DND-41 (cell line): Measurements from ENCODE around the gene ABAT.
A peak's percentile ranks its signal among the peaks of the same experiment; 100 is the strongest.

Experiments used
- ATAC-seq: fragments of 200-7000 bp; cut with Tn5 transposase; 3 replicates; pipeline ENCODE4 v1.9.1; 2021; ENCODE audit warnings: low read depth; ENCODE audit not compliant: insufficient read depth
- DNase-seq: peaks from one replicate; pipeline ENCODE4 v3.0.0-alpha.2; 2020
- H2AFZ ChIP-seq: 2 replicates; pipeline ENCODE4 v1.6.0; 2012; ENCODE audit warnings: low read depth, low read length
- H3K27ac ChIP-seq: 2 replicates; pipeline ENCODE4 v1.5.1; 2012; ENCODE audit warnings: low read length, inconsistent platforms
- H3K27me3 ChIP-seq: fragments of 200-600 bp; sonication (generic); 2 replicates; pipeline ENCODE4 v1.6.0; 2012; ENCODE audit warnings: low read length, mild to moderate bottlenecking, inconsistent platforms; ENCODE audit not compliant: insufficient read depth, poor library complexity
- H3K36me3 ChIP-seq: 2 replicates; pipeline ENCODE4 v1.5.1; 2012; ENCODE audit warnings: low read length, inconsistent platforms; ENCODE audit not compliant: insufficient read depth
- H3K4me1 ChIP-seq: 2 replicates; pipeline ENCODE4 v1.5.1; 2012; ENCODE audit warnings: mild to moderate bottlenecking, low read length; ENCODE audit not compliant: insufficient read depth
- H3K4me2 ChIP-seq: 2 replicates; pipeline ENCODE4 v1.6.0; 2012; ENCODE audit warnings: mild to moderate bottlenecking, moderate library complexity, low read length, inconsistent platforms; ENCODE audit not compliant: insufficient read depth
- H3K4me3 ChIP-seq, 2 experiments: fragments of 200-600 bp in 1 of 2; shearing (Covaris generic) in 1 of 2; 2 replicates each; pipeline ENCODE4 v1.5.1; 2012 to 2016; ENCODE audit warnings: inconsistent platforms in 2 of 2, low read length in 2 of 2, mild to moderate bottlenecking in 2 of 2, low read depth in 1 of 2, moderate library complexity in 1 of 2
- H3K79me2 ChIP-seq: 2 replicates; pipeline ENCODE4 v1.6.0; 2012; ENCODE audit warnings: low read length, inconsistent platforms; ENCODE audit not compliant: insufficient read depth
- H3K9ac ChIP-seq: 2 replicates; pipeline ENCODE4 v1.6.0; 2012; ENCODE audit warnings: low read depth, mild to moderate bottlenecking, inconsistent platforms, low read length, moderate library complexity
- H3K9me3 ChIP-seq: 2 replicates; pipeline ENCODE4 v1.5.1; 2012; ENCODE audit warnings: low read length, moderate library complexity, mild to moderate bottlenecking, inconsistent platforms; ENCODE audit not compliant: insufficient read depth, severe bottlenecking
- H4K20me1 ChIP-seq: 2 replicates; pipeline ENCODE4 v1.6.0; 2012; ENCODE audit warnings: low read length; ENCODE audit not compliant: insufficient read depth
- EZH2 ChIP-seq: IDR thresholded peaks from 3 replicates; pipeline ENCODE4 v1.6.1; 2012; ENCODE audit warnings: borderline replicate concordance, low read depth, mild to moderate bottlenecking, moderate library complexity, low read length, inconsistent platforms; ENCODE audit not compliant: severe bottlenecking
- TF ChIP-seq, protein P1 (sequence below): IDR thresholded peaks from 2 replicates; pipeline ENCODE4 v1.5.1; 2012; ENCODE audit warnings: borderline replicate concordance, low read length, moderate library complexity, mild to moderate bottlenecking; ENCODE audit not compliant: poor library complexity, severe bottlenecking; ENCODE audit errors: extremely low read depth

Gene ABAT

GRCh38 chr16:8675183-8676159 lies 1.1 kb downstream of the ABAT start:
- H3K36me3 ChIP-seq: no peaks in the 10 kb centered on the region
- peak overlapping the region; percentile 49 to 69 for H3K4me3 ChIP-seq
- peak overlapping the region; percentile 62 for H3K9ac ChIP-seq
- DNase-seq (peak; percentile 56), ATAC-seq (peak; percentile 57; the same call in 2 of the 3 replicates)
- no peaks in the 10 kb centered on the region for H3K9me3 ChIP-seq
- H3K27ac ChIP-seq: peak overlapping the region; percentile 56
- H4K20me1 ChIP-seq: peaks cover 6% of the 10 kb centered on the region
- TF ChIP-seq EZH2: no peak
- TF ChIP-seq, protein P1, sequence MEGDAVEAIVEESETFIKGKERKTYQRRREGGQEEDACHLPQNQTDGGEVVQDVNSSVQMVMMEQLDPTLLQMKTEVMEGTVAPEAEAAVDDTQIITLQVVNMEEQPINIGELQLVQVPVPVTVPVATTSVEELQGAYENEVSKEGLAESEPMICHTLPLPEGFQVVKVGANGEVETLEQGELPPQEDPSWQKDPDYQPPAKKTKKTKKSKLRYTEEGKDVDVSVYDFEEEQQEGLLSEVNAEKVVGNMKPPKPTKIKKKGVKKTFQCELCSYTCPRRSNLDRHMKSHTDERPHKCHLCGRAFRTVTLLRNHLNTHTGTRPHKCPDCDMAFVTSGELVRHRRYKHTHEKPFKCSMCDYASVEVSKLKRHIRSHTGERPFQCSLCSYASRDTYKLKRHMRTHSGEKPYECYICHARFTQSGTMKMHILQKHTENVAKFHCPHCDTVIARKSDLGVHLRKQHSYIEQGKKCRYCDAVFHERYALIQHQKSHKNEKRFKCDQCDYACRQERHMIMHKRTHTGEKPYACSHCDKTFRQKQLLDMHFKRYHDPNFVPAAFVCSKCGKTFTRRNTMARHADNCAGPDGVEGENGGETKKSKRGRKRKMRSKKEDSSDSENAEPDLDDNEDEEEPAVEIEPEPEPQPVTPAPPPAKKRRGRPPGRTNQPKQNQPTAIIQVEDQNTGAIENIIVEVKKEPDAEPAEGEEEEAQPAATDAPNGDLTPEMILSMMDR: no peak
- peaks cover 3% of the 10 kb centered on the region; the same call in 1 of the 2 replicates for H3K79me2 ChIP-seq
- H2AFZ ChIP-seq: peak overlapping the region; percentile 81; the same call in 1 of the 2 replicates
- peaks cover 14% of the 10 kb centered on the region for H3K4me1 ChIP-seq
- peak overlapping the region; percentile 82 for H3K4me2 ChIP-seq
- H3K27me3 ChIP-seq: no peaks in the 10 kb centered on the region

GRCh38 chr16:8676160-8676547 lies 1.7 kb downstream of the ABAT start:
- H3K27ac ChIP-seq: no peak overlapping the region
- H3K9me3 ChIP-seq: no peaks in the 10 kb centered on the region
- H3K4me3 ChIP-seq: no peak overlapping the region
- H4K20me1 ChIP-seq: peaks cover 6% of the 10 kb centered on the region
- no peak overlapping the region for H3K9ac ChIP-seq
- no peak for TF ChIP-seq EZH2
- TF ChIP-seq, protein P1: no peak
- no peaks in the 10 kb centered on the region for H3K36me3 ChIP-seq
- H3K79me2 ChIP-seq: peaks cover 3% of the 10 kb centered on the region; the same call in 1 of the 2 replicates
- ATAC-seq: no peak
- H3K27me3 ChIP-seq: no peaks in the 10 kb centered on the region
- peaks cover 14% of the 10 kb centered on the region for H3K4me1 ChIP-seq
- no peak overlapping the region for H3K4me2 ChIP-seq
- DNase-seq: no peak
- H2AFZ ChIP-seq: no peak overlapping the region

DNA sequence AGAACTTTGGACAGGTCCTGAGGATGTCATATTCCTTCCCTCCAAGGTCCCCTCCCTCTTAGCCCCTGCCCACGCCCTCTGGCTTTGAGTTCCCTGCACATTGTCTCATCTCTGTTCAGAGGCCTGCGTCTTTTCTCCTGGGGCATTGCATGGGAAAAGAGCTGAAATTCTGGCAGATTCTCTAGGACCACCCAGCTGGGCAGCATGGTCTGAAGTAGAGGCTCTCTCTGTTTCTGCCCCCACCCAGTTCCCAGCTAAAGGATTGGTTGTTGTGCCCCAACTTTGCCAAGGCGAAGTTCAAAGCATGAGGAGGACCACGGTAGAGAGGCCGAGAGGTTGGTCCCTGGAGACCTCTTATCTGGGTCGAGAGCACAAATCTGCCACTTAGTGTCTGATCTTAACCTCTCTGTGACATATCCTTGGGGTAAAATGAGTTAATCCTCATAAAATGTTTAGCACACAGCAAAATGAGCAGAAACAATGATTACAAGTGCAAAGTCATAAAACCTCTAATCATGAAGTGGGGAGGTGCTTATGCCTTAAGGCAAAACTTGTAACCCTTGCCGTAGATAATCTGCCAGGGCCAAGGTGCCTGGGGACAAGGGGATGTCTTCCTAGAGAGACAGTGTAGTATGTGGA lies 2.4 kb downstream of the ABAT start:
- no peak for ATAC-seq

More for the DNA sequence above, 2.4 kb downstream of the ABAT start:
- Histone ChIP-seq H3K27ac (no peak overlapping the region), H3K36me3 (no peaks in the 10 kb centered on the region), H3K79me2 (peaks cover 3% of the 10 kb centered on the region; the same call in 1 of the 2 replicates), H3K9me3 (no peaks in the 10 kb centered on the region), H4K20me1 (peaks cover 6% of the 10 kb centered on the region), H3K27me3 (no peaks in the 10 kb centered on the region), H2AFZ (no peak overlapping the region), H3K4me3 (no peak overlapping the region), H3K9ac (no peak overlapping the region), H3K4me1 (peaks cover 14% of the 10 kb centered on the region), H3K4me2 (no peak overlapping the region)
- no peak for DNase-seq
- TF ChIP-seq EZH2: no peak
- TF ChIP-seq, protein P1: no peak
